KMS-11 (cell line): Measurements from ENCODE around the gene FOXQ1.

Source experiments
- H2AFZ ChIP-seq: fragments of 200-600 bp; sonication (generic); 2 replicates; pipeline ENCODE4 v1.6.1; 2016; ENCODE audit warnings: antibody characterized with exemption, mixed run types, low read depth
- H3K27ac ChIP-seq: fragments of 200-600 bp; sonication (generic); 2 replicates; pipeline ENCODE4 v1.6.1; 2016; ENCODE audit warnings: mild to moderate bottlenecking, mixed run types
- H3K27me3 ChIP-seq: fragments of 200-600 bp; sonication (generic); 2 replicates; pipeline ENCODE4 v1.6.1; 2017; ENCODE audit warnings: mild to moderate bottlenecking, low read depth, mixed run types, moderate library complexity; ENCODE audit not compliant: insufficient read depth
- H3K36me3 ChIP-seq: fragments of 200-600 bp; sonication (generic); 2 replicates; pipeline ENCODE4 v1.6.1; 2017; ENCODE audit warnings: mild to moderate bottlenecking, mixed run types; ENCODE audit not compliant: insufficient read depth
- H3K4me1 ChIP-seq: fragments of 200-600 bp; sonication (generic); 2 replicates; pipeline ENCODE4 v1.6.1; 2016; ENCODE audit warnings: mild to moderate bottlenecking, low read depth, mixed run types; ENCODE audit not compliant: poor library complexity, severe bottlenecking
- H3K4me2 ChIP-seq: fragments of 200-600 bp; sonication (generic); 2 replicates; pipeline ENCODE4 v1.7.0; 2016; ENCODE audit warnings: mild to moderate bottlenecking, mixed run types
- H3K4me3 ChIP-seq: fragments of 200-600 bp; sonication (generic); IDR thresholded peaks from 2 replicates; pipeline ENCODE4 v1.6.1; 2017; ENCODE audit warnings: low read depth, low read length, mixed read lengths; ENCODE audit not compliant: insufficient read depth
- H3K79me2 ChIP-seq: fragments of 200-600 bp; sonication (generic); 2 replicates; pipeline ENCODE4 v1.6.1; 2016; ENCODE audit warnings: low read depth, mixed run types; ENCODE audit not compliant: insufficient read depth
- H3K9ac ChIP-seq: fragments of 200-600 bp; sonication (generic); 2 replicates; pipeline ENCODE4 v1.6.1; 2016; ENCODE audit warnings: mild to moderate bottlenecking, mixed run types
- H4K20me1 ChIP-seq: fragments of 200-600 bp; sonication (generic); 2 replicates; pipeline ENCODE4 v1.6.1; 2016; ENCODE audit warnings: mild to moderate bottlenecking, mixed run types; ENCODE audit not compliant: insufficient read depth
- TF ChIP-seq, protein P1 (sequence below): fragments of 200-600 bp; sonication (generic); conservative IDR thresholded peaks from 2 replicates; pipeline ENCODE4 v1.6.1; 2017; ENCODE audit warnings: low read depth, mild to moderate bottlenecking, antibody characterized with exemption, low read length, moderate library complexity, mixed read lengths

The FOXQ1 gene

GRCh38 chr6:1328129-1328800, 16.4 kb downstream of the FOXQ1 start:
- H3K27me3 ChIP-seq = no peaks in the 10 kb centered on the region
- H3K27ac ChIP-seq = no peak overlapping the region
- no peaks in the 10 kb centered on the region for H4K20me1 ChIP-seq
- H3K79me2 ChIP-seq = no peaks in the 10 kb centered on the region
- TF ChIP-seq, protein P1, sequence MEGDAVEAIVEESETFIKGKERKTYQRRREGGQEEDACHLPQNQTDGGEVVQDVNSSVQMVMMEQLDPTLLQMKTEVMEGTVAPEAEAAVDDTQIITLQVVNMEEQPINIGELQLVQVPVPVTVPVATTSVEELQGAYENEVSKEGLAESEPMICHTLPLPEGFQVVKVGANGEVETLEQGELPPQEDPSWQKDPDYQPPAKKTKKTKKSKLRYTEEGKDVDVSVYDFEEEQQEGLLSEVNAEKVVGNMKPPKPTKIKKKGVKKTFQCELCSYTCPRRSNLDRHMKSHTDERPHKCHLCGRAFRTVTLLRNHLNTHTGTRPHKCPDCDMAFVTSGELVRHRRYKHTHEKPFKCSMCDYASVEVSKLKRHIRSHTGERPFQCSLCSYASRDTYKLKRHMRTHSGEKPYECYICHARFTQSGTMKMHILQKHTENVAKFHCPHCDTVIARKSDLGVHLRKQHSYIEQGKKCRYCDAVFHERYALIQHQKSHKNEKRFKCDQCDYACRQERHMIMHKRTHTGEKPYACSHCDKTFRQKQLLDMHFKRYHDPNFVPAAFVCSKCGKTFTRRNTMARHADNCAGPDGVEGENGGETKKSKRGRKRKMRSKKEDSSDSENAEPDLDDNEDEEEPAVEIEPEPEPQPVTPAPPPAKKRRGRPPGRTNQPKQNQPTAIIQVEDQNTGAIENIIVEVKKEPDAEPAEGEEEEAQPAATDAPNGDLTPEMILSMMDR = no peak
- no peak overlapping the region for H3K9ac ChIP-seq
- no peak overlapping the region for H3K4me2 ChIP-seq
- H3K4me1 ChIP-seq = no peaks in the 10 kb centered on the region
- H2AFZ ChIP-seq = no peak overlapping the region
- no peaks in the 10 kb centered on the region for H3K36me3 ChIP-seq
- no peak overlapping the region for H3K4me3 ChIP-seq

GRCh38 chr6:1329708-1330107, 17.8 kb downstream of the FOXQ1 start:
- no peak overlapping the region for H2AFZ ChIP-seq
- no peak overlapping the region for H3K4me2 ChIP-seq
- H3K36me3 ChIP-seq = no peaks in the 10 kb centered on the region
- H4K20me1 ChIP-seq = no peaks in the 10 kb centered on the region
- no peaks in the 10 kb centered on the region for H3K79me2 ChIP-seq
- H3K9ac ChIP-seq = no peak overlapping the region
- H3K4me1 ChIP-seq = no peaks in the 10 kb centered on the region
- H3K4me3 ChIP-seq = no peak overlapping the region
- TF ChIP-seq, protein P1 = no peak
- no peaks in the 10 kb centered on the region for H3K27me3 ChIP-seq
- no peak overlapping the region for H3K27ac ChIP-seq

DNA sequence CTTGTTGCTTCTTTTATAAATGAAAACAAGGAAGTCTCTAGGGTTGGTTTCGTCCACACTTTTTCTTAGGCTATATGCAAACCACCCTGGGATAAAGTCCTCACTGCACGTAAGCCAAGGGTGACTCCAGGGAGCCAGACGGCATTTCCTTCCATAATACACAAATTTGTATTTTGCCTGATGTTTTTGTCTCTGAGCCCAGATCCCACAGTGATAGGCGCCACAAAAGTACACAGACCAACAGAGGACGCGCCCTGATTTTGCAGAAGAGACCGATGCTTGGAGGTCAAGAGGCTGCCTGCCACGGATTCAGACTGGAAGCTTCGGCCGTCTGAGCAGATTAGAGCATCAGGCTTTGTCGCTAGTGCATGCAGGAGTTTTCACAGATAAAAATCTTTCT, 22.8 kb downstream of the FOXQ1 start:
- no peak overlapping the region for H2AFZ ChIP-seq
- H3K79me2 ChIP-seq = no peaks in the 10 kb centered on the region
- H3K9ac ChIP-seq = no peak overlapping the region
- no peaks in the 10 kb centered on the region for H4K20me1 ChIP-seq
- no peak overlapping the region for H3K4me3 ChIP-seq
- H3K27ac ChIP-seq = no peak overlapping the region
- H3K36me3 ChIP-seq = no peaks in the 10 kb centered on the region
- no peak overlapping the region for H3K4me2 ChIP-seq
- TF ChIP-seq, protein P1 = no peak
- H3K27me3 ChIP-seq = no peaks in the 10 kb centered on the region
- H3K4me1 ChIP-seq = no peaks in the 10 kb centered on the region

DNA sequence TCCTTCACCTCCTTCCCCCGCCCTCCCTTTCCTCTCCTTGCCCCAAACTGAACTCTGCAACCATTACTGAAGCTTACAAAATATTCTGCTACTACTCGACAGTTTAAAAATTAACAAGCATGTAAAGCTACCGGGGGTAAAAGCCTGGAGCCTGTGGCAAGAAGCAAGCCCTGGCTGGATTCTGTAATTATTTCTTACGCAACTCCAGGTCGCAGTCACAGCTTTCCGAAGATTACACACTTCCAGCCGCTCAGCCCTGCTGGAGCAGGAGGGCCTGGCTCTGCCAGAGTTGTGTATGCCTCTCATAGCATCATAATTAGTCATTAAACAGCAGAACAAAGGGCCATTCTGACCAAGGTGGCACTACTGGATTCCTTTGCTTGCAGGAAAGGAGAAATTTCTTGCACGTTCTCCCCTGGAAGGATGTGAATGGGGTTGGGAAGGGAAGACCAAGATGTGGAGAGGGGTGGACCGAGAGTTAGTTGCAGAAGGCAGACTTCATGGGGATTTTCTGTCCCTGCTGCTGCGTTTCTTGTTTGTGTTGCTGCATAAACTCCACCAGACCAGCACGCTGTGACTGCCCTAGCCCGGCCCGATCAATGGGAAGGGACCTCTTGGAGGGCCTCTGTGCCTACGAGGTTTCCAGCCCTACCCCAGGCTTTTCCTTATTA, 23.6 kb downstream of the FOXQ1 start:
- Histone ChIP-seq H3K4me1 (no peaks in the 10 kb centered on the region), H3K4me3 (no peak overlapping the region), H3K79me2 (no peaks in the 10 kb centered on the region), H3K27ac (no peak overlapping the region), H3K36me3 (no peaks in the 10 kb centered on the region), H2AFZ (no peak overlapping the region), H3K4me2 (no peak overlapping the region), H3K27me3 (no peaks in the 10 kb centered on the region), H4K20me1 (no peaks in the 10 kb centered on the region), H3K9ac (no peak overlapping the region)
- TF ChIP-seq, protein P1 = no peak
